IMR-90 (cell line): ENCODE results near the gene UNK.

Source experiments
- BHLHE40 ChIP-seq: fragments of 150-350 bp; IDR thresholded peaks from 2 replicates; pipeline ENCODE4 v1.6.1; 2016; ENCODE audit warnings: mild to moderate bottlenecking, low read depth, low read length
- CEBPB ChIP-seq: IDR thresholded peaks from 2 replicates; pipeline ENCODE4 v1.6.1; 2012; ENCODE audit warnings: low read depth, low read length, improper control_type of control experiment
- CHD1 ChIP-seq: IDR thresholded peaks from 2 replicates; pipeline ENCODE4 v1.6.1; 2012; ENCODE audit warnings: low read depth, low read length, improper control_type of control experiment
- MAZ ChIP-seq: IDR thresholded peaks from 2 replicates; pipeline ENCODE4 v1.6.1; 2012; ENCODE audit warnings: low read depth, mild to moderate bottlenecking, low read length, improper control_type of control experiment, moderate library complexity, borderline replicate concordance
- MXI1 ChIP-seq: IDR thresholded peaks from 2 replicates; pipeline ENCODE4 v1.6.1; 2012; ENCODE audit warnings: low read depth, mild to moderate bottlenecking, low read length, moderate library complexity, borderline replicate concordance
- POLR2A ChIP-seq: IDR thresholded peaks from 2 replicates; pipeline ENCODE4 v1.6.1; 2012; ENCODE audit warnings: mild to moderate bottlenecking, low read depth, low read length
- RAD21 ChIP-seq: IDR thresholded peaks from 2 replicates; pipeline ENCODE4 v1.6.1; 2012; ENCODE audit warnings: low read length, improper control_type of control experiment
- RFX5 ChIP-seq: IDR thresholded peaks from 2 replicates; pipeline ENCODE4 v1.8.0; 2012; ENCODE audit warnings: low read depth, mild to moderate bottlenecking, low read length, moderate library complexity
- TF ChIP-seq, protein P1 (sequence below): fragments of 150-350 bp; IDR thresholded peaks from 2 replicates; pipeline ENCODE4 v1.6.1; 2017; ENCODE audit warnings: mild to moderate bottlenecking, antibody characterized with exemption, low read length, low read depth
- TF ChIP-seq, protein P2 (sequence below): conservative IDR thresholded peaks from 2 replicates; pipeline ENCODE4 v1.5.1; 2012; ENCODE audit warnings: mild to moderate bottlenecking, low read depth, low read length, improper control_type of control experiment

DNA sequence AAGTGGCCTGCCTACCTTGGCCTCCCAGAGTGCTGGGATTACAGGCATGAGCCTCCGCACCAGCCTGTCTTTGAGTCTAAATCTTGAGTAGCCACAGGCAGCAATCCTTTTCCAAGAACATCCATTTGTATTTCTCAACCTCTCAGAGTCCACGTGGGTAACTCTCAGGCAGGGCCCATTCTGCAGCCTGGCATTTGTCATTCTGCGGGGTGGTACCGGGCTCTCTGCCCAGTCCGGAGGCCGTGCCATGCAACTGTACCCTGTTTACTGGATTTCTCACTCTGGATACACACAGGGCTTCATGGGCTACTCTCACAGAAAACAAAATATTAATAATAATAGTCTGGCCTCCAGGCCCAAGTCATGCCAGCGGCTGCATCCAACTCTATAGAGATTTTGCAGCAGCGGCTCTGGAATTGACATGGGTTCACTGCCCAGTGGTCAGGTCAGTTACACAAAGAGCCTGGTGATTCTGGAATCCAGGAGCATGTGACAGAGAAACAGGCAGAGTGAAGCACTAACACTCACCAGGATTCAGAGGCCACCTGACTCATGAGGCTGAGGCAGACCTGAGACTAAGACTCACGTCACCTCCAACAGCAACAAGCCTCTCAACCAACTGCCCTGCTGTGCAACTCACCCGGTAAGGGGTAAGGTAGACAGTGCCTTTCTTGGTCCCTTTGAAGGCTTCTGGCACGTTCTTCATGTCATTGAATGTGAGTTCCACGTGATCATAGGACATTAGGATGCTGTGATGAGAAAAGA lies 66.5 kb downstream of the UNK start:
- TF ChIP-seq, protein P1, sequence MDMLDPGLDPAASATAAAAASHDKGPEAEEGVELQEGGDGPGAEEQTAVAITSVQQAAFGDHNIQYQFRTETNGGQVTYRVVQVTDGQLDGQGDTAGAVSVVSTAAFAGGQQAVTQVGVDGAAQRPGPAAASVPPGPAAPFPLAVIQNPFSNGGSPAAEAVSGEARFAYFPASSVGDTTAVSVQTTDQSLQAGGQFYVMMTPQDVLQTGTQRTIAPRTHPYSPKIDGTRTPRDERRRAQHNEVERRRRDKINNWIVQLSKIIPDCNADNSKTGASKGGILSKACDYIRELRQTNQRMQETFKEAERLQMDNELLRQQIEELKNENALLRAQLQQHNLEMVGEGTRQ, result no peak
- TF ChIP-seq, protein P2, sequence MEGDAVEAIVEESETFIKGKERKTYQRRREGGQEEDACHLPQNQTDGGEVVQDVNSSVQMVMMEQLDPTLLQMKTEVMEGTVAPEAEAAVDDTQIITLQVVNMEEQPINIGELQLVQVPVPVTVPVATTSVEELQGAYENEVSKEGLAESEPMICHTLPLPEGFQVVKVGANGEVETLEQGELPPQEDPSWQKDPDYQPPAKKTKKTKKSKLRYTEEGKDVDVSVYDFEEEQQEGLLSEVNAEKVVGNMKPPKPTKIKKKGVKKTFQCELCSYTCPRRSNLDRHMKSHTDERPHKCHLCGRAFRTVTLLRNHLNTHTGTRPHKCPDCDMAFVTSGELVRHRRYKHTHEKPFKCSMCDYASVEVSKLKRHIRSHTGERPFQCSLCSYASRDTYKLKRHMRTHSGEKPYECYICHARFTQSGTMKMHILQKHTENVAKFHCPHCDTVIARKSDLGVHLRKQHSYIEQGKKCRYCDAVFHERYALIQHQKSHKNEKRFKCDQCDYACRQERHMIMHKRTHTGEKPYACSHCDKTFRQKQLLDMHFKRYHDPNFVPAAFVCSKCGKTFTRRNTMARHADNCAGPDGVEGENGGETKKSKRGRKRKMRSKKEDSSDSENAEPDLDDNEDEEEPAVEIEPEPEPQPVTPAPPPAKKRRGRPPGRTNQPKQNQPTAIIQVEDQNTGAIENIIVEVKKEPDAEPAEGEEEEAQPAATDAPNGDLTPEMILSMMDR, result no peak
- TF ChIP-seq MAZ, result no peak
- TF ChIP-seq CEBPB, result no peak
- TF ChIP-seq MXI1, result no peak
- no peak for TF ChIP-seq POLR2A
- TF ChIP-seq RFX5, result no peak
- TF ChIP-seq BHLHE40, result no peak
- TF ChIP-seq CHD1, result no peak
- no peak for TF ChIP-seq RAD21
